Measurements from ENCODE around the gene MYCN. TPM values are rescaled to one million over a fixed set of nuclear protein-coding genes. Genes with fewer than 3 reads are reported as not detected.
"Not testable (repeated sequence)": the region's sequence is repeated elsewhere in the genome, so short reads cannot be mapped to it uniquely, and the experiment has no call there.

Gene MYCN
- polyA plus RNA-seq, 1 donor (not counting 4 experiments of a cell fraction or from before 2014, with no cell fraction given) = not detected

DNA sequence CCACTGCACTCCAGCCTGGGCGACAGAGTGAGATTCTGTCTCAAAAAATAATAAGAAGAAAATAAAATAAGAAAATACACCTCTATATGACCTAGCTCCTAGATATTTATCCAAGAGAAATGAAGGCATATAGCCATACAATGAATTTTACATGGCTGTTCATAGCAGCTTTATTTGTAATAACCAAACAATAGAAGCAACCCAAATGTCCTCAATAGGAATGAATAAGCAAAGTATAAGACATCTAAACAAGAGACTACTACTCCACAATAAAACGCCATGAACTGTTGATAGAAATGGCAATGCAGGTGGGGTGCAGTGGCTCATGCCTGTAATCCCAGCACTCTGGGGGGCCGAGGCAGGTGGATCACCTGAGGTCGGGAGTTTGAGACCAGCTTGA lies 31.2 kb upstream of the MYCN start:
- DNase-seq (ENCODE audit: low read depth, low spot score) (no peak), FAIRE-seq (no peak)
- Histone ChIP-seq H3K27me3 (ENCODE audit: control insufficient read depth, extremely low read depth, insufficient read depth, low read length) (no peaks in the 10 kb centered on the region), H3K9ac (ENCODE audit: control insufficient read depth, extremely low read depth, insufficient read depth, low read length) (no peak overlapping the region), H4K20me1 (ENCODE audit: control insufficient read depth, extremely low read depth, insufficient read depth, low read length) (no peaks in the 10 kb centered on the region), H3K79me2 (ENCODE audit: control insufficient read depth, insufficient read depth, low read length) (no peaks in the 10 kb centered on the region), H3K9me3 (ENCODE audit: control insufficient read depth, low read depth, low read length) (no peaks in the 10 kb centered on the region), H3K4me1 (ENCODE audit: control insufficient read depth, extremely low read depth, insufficient read depth, low read length) (peaks cover 7% of the 10 kb centered on the region), H2AFZ (ENCODE audit: control insufficient read depth, low read length) (no peak overlapping the region), H3K4me3 (ENCODE audit: control insufficient read depth in 2 of 3, extremely low read depth in 1 of 3, insufficient read depth in 2 of 3, low read depth in 1 of 3, low read length in 3 of 3) (no peak overlapping the region), H3K9me1 (ENCODE audit: control insufficient read depth, extremely low read depth, insufficient read depth, low read length) (no peaks in the 10 kb centered on the region), H3K27ac (ENCODE audit: control insufficient read depth, insufficient read depth, low read length) (no peak overlapping the region), H3K4me2 (ENCODE audit: control insufficient read depth, extremely low read depth, insufficient read depth, low read depth, low read length) (no peak overlapping the region), H3K36me3 (ENCODE audit: control insufficient read depth in 2 of 2, extremely low read depth in 1 of 2, insufficient read depth in 2 of 2, low read length in 2 of 2) (no peaks in the 10 kb centered on the region)
- dilution Hi-C loops (cut with MboI; ENCODE audit: extremely low pct_ligation_motif_present, low sequenced_read_pairs) = no loop called here
- TF ChIP-seq EZH2 (IDR thresholded peaks at IDR 0.05; ENCODE audit: low read length) = no peak
- TF ChIP-seq, protein P1, sequence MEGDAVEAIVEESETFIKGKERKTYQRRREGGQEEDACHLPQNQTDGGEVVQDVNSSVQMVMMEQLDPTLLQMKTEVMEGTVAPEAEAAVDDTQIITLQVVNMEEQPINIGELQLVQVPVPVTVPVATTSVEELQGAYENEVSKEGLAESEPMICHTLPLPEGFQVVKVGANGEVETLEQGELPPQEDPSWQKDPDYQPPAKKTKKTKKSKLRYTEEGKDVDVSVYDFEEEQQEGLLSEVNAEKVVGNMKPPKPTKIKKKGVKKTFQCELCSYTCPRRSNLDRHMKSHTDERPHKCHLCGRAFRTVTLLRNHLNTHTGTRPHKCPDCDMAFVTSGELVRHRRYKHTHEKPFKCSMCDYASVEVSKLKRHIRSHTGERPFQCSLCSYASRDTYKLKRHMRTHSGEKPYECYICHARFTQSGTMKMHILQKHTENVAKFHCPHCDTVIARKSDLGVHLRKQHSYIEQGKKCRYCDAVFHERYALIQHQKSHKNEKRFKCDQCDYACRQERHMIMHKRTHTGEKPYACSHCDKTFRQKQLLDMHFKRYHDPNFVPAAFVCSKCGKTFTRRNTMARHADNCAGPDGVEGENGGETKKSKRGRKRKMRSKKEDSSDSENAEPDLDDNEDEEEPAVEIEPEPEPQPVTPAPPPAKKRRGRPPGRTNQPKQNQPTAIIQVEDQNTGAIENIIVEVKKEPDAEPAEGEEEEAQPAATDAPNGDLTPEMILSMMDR (optimal IDR thresholded peaks at IDR 0.05 in 1 of 3, IDR thresholded peaks at IDR 0.05 in 1 of 3, conservative IDR thresholded peaks at IDR 0.05 in 1 of 3; ENCODE audit: extremely low read depth in 1 of 3, insufficient read depth in 2 of 3, low read length in 3 of 3) = no peak

DNA sequence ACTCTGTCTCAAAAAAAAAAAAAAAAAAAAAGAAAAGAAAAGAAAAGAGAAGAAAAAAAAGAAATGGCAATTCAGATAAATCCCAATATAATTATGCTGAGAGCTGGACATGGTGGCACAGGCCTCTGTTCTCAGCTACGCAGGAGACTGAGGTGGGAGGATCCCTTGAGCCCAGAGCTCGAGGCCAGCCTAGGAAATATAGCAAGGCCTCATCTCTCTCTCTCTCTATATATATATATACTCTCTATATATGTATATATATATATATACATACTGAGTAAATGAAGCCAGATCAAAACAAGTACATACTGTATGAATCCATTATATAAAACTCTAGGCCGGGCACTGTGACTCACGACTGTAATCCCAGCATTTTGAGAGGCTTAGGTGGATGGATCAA lies 30.6 kb upstream of the MYCN start:
- H3K4me1 ChIP-seq (ENCODE audit: control insufficient read depth, extremely low read depth, insufficient read depth, low read length) = peaks cover 7% of the 10 kb centered on the region
- no peak for TF ChIP-seq EZH2 (IDR thresholded peaks at IDR 0.05; ENCODE audit: low read length)
- TF ChIP-seq, protein P1 (optimal IDR thresholded peaks at IDR 0.05 in 1 of 3, IDR thresholded peaks at IDR 0.05 in 1 of 3, conservative IDR thresholded peaks at IDR 0.05 in 1 of 3; ENCODE audit: extremely low read depth in 1 of 3, insufficient read depth in 2 of 3, low read length in 3 of 3) = no peak
- no peaks in the 10 kb centered on the region for H3K9me1 ChIP-seq (ENCODE audit: control insufficient read depth, extremely low read depth, insufficient read depth, low read length)
- H3K27ac ChIP-seq (ENCODE audit: control insufficient read depth, insufficient read depth, low read length) = no peak overlapping the region
- H3K9ac ChIP-seq (ENCODE audit: control insufficient read depth, extremely low read depth, insufficient read depth, low read length) = no peak overlapping the region
- no peak for DNase-seq (ENCODE audit: low read depth, low spot score)
- FAIRE-seq = no peak
- H4K20me1 ChIP-seq (ENCODE audit: control insufficient read depth, extremely low read depth, insufficient read depth, low read length) = no peaks in the 10 kb centered on the region
- H3K9me3 ChIP-seq (ENCODE audit: control insufficient read depth, low read depth, low read length) = no peaks in the 10 kb centered on the region
- peaks cover 3% of the 10 kb centered on the region for H3K27me3 ChIP-seq (ENCODE audit: control insufficient read depth, extremely low read depth, insufficient read depth, low read length)
- H2AFZ ChIP-seq (ENCODE audit: control insufficient read depth, low read length) = no peak overlapping the region
- H3K79me2 ChIP-seq (ENCODE audit: control insufficient read depth, insufficient read depth, low read length) = no peaks in the 10 kb centered on the region
- dilution Hi-C loops (cut with MboI; ENCODE audit: extremely low pct_ligation_motif_present, low sequenced_read_pairs) = no loop called here
- H3K36me3 ChIP-seq (ENCODE audit: control insufficient read depth in 2 of 2, extremely low read depth in 1 of 2, insufficient read depth in 2 of 2, low read length in 2 of 2) = no peaks in the 10 kb centered on the region
- H3K4me3 ChIP-seq (ENCODE audit: control insufficient read depth in 2 of 3, extremely low read depth in 1 of 3, insufficient read depth in 2 of 3, low read depth in 1 of 3, low read length in 3 of 3) = no peak overlapping the region
- no peak overlapping the region for H3K4me2 ChIP-seq (ENCODE audit: control insufficient read depth, extremely low read depth, insufficient read depth, low read depth, low read length)

DNA sequence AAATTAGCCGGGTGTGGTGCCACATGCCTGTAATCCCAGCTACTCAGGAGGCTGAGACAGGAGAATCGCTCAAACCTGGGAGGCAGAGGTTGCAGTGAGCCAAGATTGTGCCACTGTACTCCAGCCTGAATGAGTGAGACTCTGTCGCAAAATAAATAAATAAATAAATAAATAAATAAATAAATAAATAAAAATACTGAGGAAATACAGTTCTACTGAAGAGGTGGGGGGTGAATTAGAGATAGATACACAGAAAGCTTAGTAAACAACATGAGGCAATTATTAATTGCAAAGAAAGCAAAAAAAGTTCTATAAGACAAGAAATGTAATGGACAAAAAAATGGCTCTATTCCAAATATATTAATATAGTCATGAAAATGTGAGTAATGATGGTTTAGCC lies 29.1 kb upstream of the MYCN start:
- H3K4me2 ChIP-seq (ENCODE audit: control insufficient read depth, extremely low read depth, insufficient read depth, low read depth, low read length); dilution Hi-C loops (cut with MboI; ENCODE audit: extremely low pct_ligation_motif_present, low sequenced_read_pairs): not testable (repeated sequence)

More for the DNA sequence above, 29.1 kb upstream of the MYCN start:
- H3K79me2 ChIP-seq (ENCODE audit: control insufficient read depth, insufficient read depth, low read length); H3K9ac ChIP-seq (ENCODE audit: control insufficient read depth, extremely low read depth, insufficient read depth, low read length); DNase-seq (ENCODE audit: low read depth, low spot score); H3K9me1 ChIP-seq (ENCODE audit: control insufficient read depth, extremely low read depth, insufficient read depth, low read length); H3K9me3 ChIP-seq (ENCODE audit: control insufficient read depth, low read depth, low read length); H3K27ac ChIP-seq (ENCODE audit: control insufficient read depth, insufficient read depth, low read length); H3K27me3 ChIP-seq (ENCODE audit: control insufficient read depth, extremely low read depth, insufficient read depth, low read length); H3K4me1 ChIP-seq (ENCODE audit: control insufficient read depth, extremely low read depth, insufficient read depth, low read length); FAIRE-seq; H3K4me3 ChIP-seq (ENCODE audit: control insufficient read depth in 2 of 3, extremely low read depth in 1 of 3, insufficient read depth in 2 of 3, low read depth in 1 of 3, low read length in 3 of 3); H3K36me3 ChIP-seq (ENCODE audit: control insufficient read depth in 2 of 2, extremely low read depth in 1 of 2, insufficient read depth in 2 of 2, low read length in 2 of 2); H4K20me1 ChIP-seq (ENCODE audit: control insufficient read depth, extremely low read depth, insufficient read depth, low read length); H2AFZ ChIP-seq (ENCODE audit: control insufficient read depth, low read length): not testable (repeated sequence)

Measured in keratinocyte (primary cell).